H1 (cell line): ENCODE measurements around the gene EPB41L4B. TPM values are rescaled to one million over a fixed set of nuclear protein-coding genes. Genes with fewer than 3 reads are reported as not detected.

Experiments
- CTCF ChIA-PET: fragments of 300-600 bp; sonication (Branson Sonifier 250); formaldehyde crosslinking; loops from one replicate; lab custom pipeline; 2021; ENCODE audit not compliant: partially characterized antibody; lab: Charles Lee
- POLR2A ChIA-PET: fragments of 300-600 bp; sonication (Branson Sonifier 250); formaldehyde crosslinking; loops from one replicate; lab custom pipeline; 2021; ENCODE audit warnings: inconsistent platforms; ENCODE audit not compliant: partially characterized antibody; lab: Charles Lee
- DNase-seq, 2 experiments: peaks; one replicate each; pipeline versions ENCODE4 v3.0.0 to v3.0.0-alpha.2; 2010 to 2022; ENCODE audit warnings: low spot score in 2 of 2, low read depth in 1 of 2, mixed read lengths in 1 of 2
- FAIRE-seq: peaks from 2 replicates; lab custom pipeline; 2011; peaks lifted over from hg19 to GRCh38; lab: Jason Lieb, UNC
- H2AFZ ChIP-seq: 2 replicates; pipeline ENCODE4 v1.8.1; 2012; ENCODE audit warnings: low read length, inconsistent platforms
- H2AK5ac ChIP-seq: 2 replicates; pipeline ENCODE4 v1.6.1; 2013; ENCODE audit warnings: low read depth, low read length
- H2BK120ac ChIP-seq: replicated peaks from 2 replicates; pipeline ENCODE3; 2013; ENCODE audit warnings: low read depth, low read length, inconsistent platforms
- H2BK12ac ChIP-seq: 2 replicates; pipeline ENCODE4 v1.6.1; 2013; ENCODE audit warnings: low read depth, low read length
- H2BK15ac ChIP-seq: 2 replicates; pipeline ENCODE4 v1.6.1; 2013; ENCODE audit warnings: low read length
- H2BK20ac ChIP-seq: 2 replicates; pipeline ENCODE4 v1.6.1; 2013; ENCODE audit warnings: low read length
- H2BK5ac ChIP-seq: 2 replicates; pipeline ENCODE4 v1.6.1; 2013; ENCODE audit warnings: low read depth, low read length
- H3K14ac ChIP-seq: 2 replicates; pipeline ENCODE4 v1.6.1; 2013; ENCODE audit warnings: inconsistent platforms; ENCODE audit not compliant: insufficient read length
- H3K18ac ChIP-seq: 2 replicates; pipeline ENCODE4 v1.6.1; 2013; ENCODE audit warnings: low read length; ENCODE audit errors: extremely low read depth
- H3K23ac ChIP-seq: 2 replicates; pipeline ENCODE4 v1.6.1; 2013; ENCODE audit warnings: inconsistent platforms; ENCODE audit not compliant: insufficient read length
- H3K23me2 ChIP-seq: 2 replicates; pipeline ENCODE4 v1.6.1; 2013; ENCODE audit warnings: low read depth, low read length
- H3K27ac ChIP-seq: 2 replicates; pipeline ENCODE4 v1.6.1; 2011; ENCODE audit warnings: low read depth, low read length, inconsistent platforms
- H3K27me3 ChIP-seq, 4 experiments: replicated peaks in 1 of 4; 1 replicate in 1 of 4; 2 replicates in 3 of 4; pipeline versions ENCODE4 v1.6.1 to v1.8.1; 2011 to 2013; ENCODE audit warnings: low read length in 3 of 4, mild to moderate bottlenecking in 3 of 4, inconsistent platforms in 2 of 4, mixed read lengths in 2 of 4, moderate library complexity in 1 of 4; ENCODE audit not compliant: control insufficient read depth in 3 of 4, insufficient read depth in 3 of 4; ENCODE audit errors: extremely low read depth in 1 of 4
- H3K36me3 ChIP-seq, 4 experiments: 2 replicates each; pipeline versions ENCODE4 v1.6.1 to v1.8.1; 2011 to 2013; ENCODE audit warnings: mild to moderate bottlenecking in 4 of 4, low read length in 3 of 4, moderate library complexity in 2 of 4, control low read depth in 1 of 4, inconsistent platforms in 1 of 4; ENCODE audit not compliant: insufficient read depth in 4 of 4, control insufficient read depth in 2 of 4
- H3K4ac ChIP-seq: replicated peaks from 2 replicates; pipeline ENCODE3; 2013; ENCODE audit warnings: low read length, low read depth, mixed read lengths, inconsistent platforms; ENCODE audit not compliant: insufficient read length
- H3K4me1 ChIP-seq, 4 experiments: replicated peaks in 1 of 4; 1 replicate in 1 of 4; 2 replicates in 3 of 4; pipeline versions ENCODE4 v1.6.1 to v1.8.1; 2011 to 2013; ENCODE audit warnings: low read length in 3 of 4, inconsistent platforms in 2 of 4, mixed read lengths in 1 of 4; ENCODE audit not compliant: insufficient read depth in 4 of 4, control insufficient read depth in 3 of 4
- H3K4me2 ChIP-seq, 2 experiments: 2 replicates each; pipeline versions ENCODE4 v1.6.1 to v1.8.1; 2011 to 2013; ENCODE audit warnings: low read depth in 2 of 2, low read length in 2 of 2, control low read depth in 1 of 2, inconsistent platforms in 1 of 2, mild to moderate bottlenecking in 1 of 2; ENCODE audit not compliant: insufficient read depth in 1 of 2
- H3K4me3 ChIP-seq, 4 experiments: fragments of 200-600, 300-600 bp in 1 of 4; sonication (generic), shearing (Covaris generic), sonication (Bioruptor Twin) in 1 of 4; 2 replicates each; pipeline versions ENCODE4 v1.5.1 to v1.8.1; 2011 to 2016; ENCODE audit warnings: low read length in 4 of 4, low read depth in 3 of 4, control low read depth in 2 of 4, inconsistent platforms in 2 of 4, mild to moderate bottlenecking in 2 of 4, mixed read lengths in 1 of 4, moderate library complexity in 1 of 4; ENCODE audit not compliant: insufficient read depth in 2 of 4; ENCODE audit errors: extremely low read depth in 1 of 4
- H3K56ac ChIP-seq: replicated peaks from 2 replicates; pipeline ENCODE3; 2013; ENCODE audit warnings: low read depth, mild to moderate bottlenecking, mixed read lengths, low read length, inconsistent platforms; ENCODE audit not compliant: insufficient read length
- H3K79me1 ChIP-seq: 2 replicates; pipeline ENCODE4 v1.6.1; 2013; ENCODE audit warnings: low read depth, low read length, control low read depth
- H3K79me2 ChIP-seq, 2 experiments: 2 replicates each; pipeline versions ENCODE4 v1.6.1 to v1.8.1; 2012 to 2013; ENCODE audit warnings: low read length in 2 of 2, mild to moderate bottlenecking in 2 of 2, inconsistent platforms in 1 of 2; ENCODE audit not compliant: insufficient read depth in 2 of 2, control insufficient read depth in 1 of 2
- H3K9ac ChIP-seq, 4 experiments: replicated peaks in 1 of 4; 1 replicate in 1 of 4; 2 replicates in 3 of 4; pipeline versions ENCODE4 v1.6.1 to v1.8.1; 2011 to 2013; ENCODE audit warnings: low read depth in 3 of 4, low read length in 3 of 4, control low read depth in 2 of 4, mild to moderate bottlenecking in 2 of 4, moderate library complexity in 2 of 4, inconsistent platforms in 1 of 4; ENCODE audit errors: extremely low read depth in 1 of 4
- H3K9me3 ChIP-seq, 2 experiments: 2 replicates each; pipeline versions ENCODE4 v1.6.1 to v1.8.1; 2012 to 2013; ENCODE audit warnings: mild to moderate bottlenecking in 2 of 2, moderate library complexity in 2 of 2, control low read depth in 1 of 2, inconsistent platforms in 1 of 2, low read depth in 1 of 2, low read length in 1 of 2, mixed read lengths in 1 of 2; ENCODE audit not compliant: insufficient read depth in 2 of 2
- H4K20me1 ChIP-seq, 2 experiments: replicated peaks in 1 of 2; 2 replicates each; pipeline versions ENCODE3 to v1.8.1; 2011 to 2013; ENCODE audit warnings: inconsistent platforms in 2 of 2, low read length in 2 of 2, mild to moderate bottlenecking in 1 of 2; ENCODE audit not compliant: insufficient read depth in 2 of 2, control insufficient read depth in 1 of 2
- H4K5ac ChIP-seq: 2 replicates; pipeline ENCODE4 v1.6.1; 2013; ENCODE audit warnings: low read length, low read depth, mixed read lengths, inconsistent platforms; ENCODE audit not compliant: insufficient read length
- H4K8ac ChIP-seq: 2 replicates; pipeline ENCODE4 v1.8.0; 2013; ENCODE audit warnings: mild to moderate bottlenecking, moderate library complexity, low read length, inconsistent platforms; ENCODE audit not compliant: insufficient read depth; ENCODE audit errors: extremely low read depth
- H4K91ac ChIP-seq: replicated peaks from 2 replicates; pipeline ENCODE3; 2013; ENCODE audit warnings: low read length, mixed read lengths, inconsistent platforms; ENCODE audit not compliant: insufficient read length
- HDAC6 ChIP-seq: IDR thresholded peaks from one replicate; pipeline ENCODE4 v1.7.1; 2012; ENCODE audit warnings: low read depth, mild to moderate bottlenecking, inconsistent platforms, low read length, moderate library complexity
- POLR2A ChIP-seq, 2 experiments: IDR thresholded peaks; 1 replicate in 1 of 2; 2 replicates in 1 of 2; pipeline ENCODE4 v1.6.1; 2011; ENCODE audit warnings: low read depth in 2 of 2, low read length in 2 of 2, mild to moderate bottlenecking in 2 of 2; ENCODE audit errors: control extremely low read depth in 1 of 2
- RAD21 ChIP-seq, 2 experiments: IDR thresholded peaks in 1 of 2; conservative IDR thresholded peaks in 1 of 2; 2 replicates each; pipeline ENCODE4 v1.6.1; 2011; ENCODE audit warnings: low read depth in 2 of 2, low read length in 2 of 2, improper control_type of control experiment in 1 of 2, inconsistent platforms in 1 of 2, mild to moderate bottlenecking in 1 of 2, moderate library complexity in 1 of 2
- TAF1 ChIP-seq: IDR thresholded peaks from 2 replicates; pipeline ENCODE4 v1.6.1; 2011; ENCODE audit warnings: mild to moderate bottlenecking, low read depth, low read length
- WGBS, 2 experiments: shearing (Covaris generic) in 1 of 2; methylation state at CpG; one replicate each; pipeline versions ENCODE4 v1.1.6 to v1.1.7; 2013 to 2015; ENCODE audit warnings: low lambda C conversion rate in 2 of 2, mixed read lengths in 2 of 2, inconsistent platforms in 1 of 2, low coverage in 1 of 2, missing lambda C conversion rate in 1 of 2; ENCODE audit not compliant: insufficient replicate concordance in 2 of 2, insufficient coverage in 1 of 2, insufficient read length in 1 of 2; ENCODE audit errors: extremely low coverage in 1 of 2, missing lambda C conversion rate in 1 of 2; 5-methylcytosine and 5-hydroxymethylcytosine counted together
- polyA plus RNA-seq, 7 experiments: library from polyadenylated mRNA; depleted of rRNA in 3 of 7; stranded (reverse) in 5 of 7; unstranded in 2 of 7; fragments of >200 nt in 5 of 7; fragments of 200-250 nt in 2 of 7; gene quantifications; 1 replicate in 5 of 7; 2 replicates in 1 of 7; 4 replicates in 1 of 7; pipeline versions ENCODE4 v1.2.1 to v1.2.3, GENCODE V29; 2011 to 2013; ENCODE audit warnings: missing spikeins in 2 of 7, mixed read lengths in 2 of 7
- total RNA-seq: library from RNA; stranded (reverse); fragmentation: NEBNext Ultra II Directional; extraction: Animal tissue kit (Norgen Biotek cat#: 25700); gene quantifications from 2 replicates; pipeline ENCODE4 v1.2.1, GENCODE V29; 2021

The EPB41L4B gene
- total and polyA plus RNA-seq, 2 of the 8 experiments (the other 6 are each of a cell fraction or from before 2014, with no cell fraction given), result 11.9 to 25.0 TPM

- POLR2A ChIA-PET, result interaction anchor here (0.9 kb wide), 1 partner anchor 17 kb away, joined by 3 read pairs; no protein-coding TSS in a partner anchor
- Histone ChIP-seq H3K9me3 (no peaks in the 10 kb centered on the region), H3K4me1 (peaks cover 6 to 9% (median 7%) of the 10 kb centered on the region in 4 experiments; a peak in 5 of 7 replicates), H4K20me1 (no peaks in the 10 kb centered on the region), H2BK120ac (no peak overlapping the region), H3K23me2 (no peaks in the 10 kb centered on the region), H4K5ac (no peak overlapping the region), H3K4ac (no peak overlapping the region), H3K79me2 (no peaks in the 10 kb centered on the region), H3K27me3 (no peaks in the 10 kb centered on the region), H4K91ac (peak overlapping the region; percentile 32), H3K56ac (no peak overlapping the region), H3K18ac (peak overlapping the region; percentile 11; the same call in 1 of the 2 replicates), H2BK15ac (no peak overlapping the region), H3K9ac (no peak overlapping the region), H4K8ac (no peak overlapping the region), H2BK20ac (peak overlapping the region; percentile 15; the same call in 1 of the 2 replicates), H3K4me2 (peak overlapping the region; percentile 17 to 39; a peak in 2 of 4 replicates), H3K23ac (no peak overlapping the region), H2AFZ (peak overlapping the region; percentile 90), H3K36me3 (no peaks in the 10 kb centered on the region), H2AK5ac (no peak overlapping the region), H3K4me3 (no peak overlapping the region), H2BK5ac (no peak overlapping the region), H3K14ac (no peak overlapping the region), H3K27ac (no peak overlapping the region), H2BK12ac (peak overlapping the region; percentile 29; the same call in 1 of the 2 replicates), H3K79me1 (no peaks in the 10 kb centered on the region)
- no peak for TF ChIP-seq TAF1
- no peak for TF ChIP-seq POLR2A (IDR thresholded peaks at IDR 0.05; ENCODE audit: control extremely low read depth in 1 of 2, low read depth in 2 of 2, low read length in 2 of 2)
- no peak for TF ChIP-seq HDAC6
- TF ChIP-seq RAD21 (IDR thresholded peaks at IDR 0.05 in 1 of 2, conservative IDR thresholded peaks at IDR 0.05 in 1 of 2; ENCODE audit: low read depth in 2 of 2, low read length in 2 of 2), result no peak
- FAIRE-seq, result no peak
- no peak for DNase-seq
- 89% methylated on average over 3 of the region's 3 CpGs; no CpG with 5 or more reads in 1 of the 2 experiments for WGBS, 2 experiments
- CTCF ChIA-PET, result interaction anchor here (0.9 to 5.1 kb wide), 33 partner anchors 8 to 257 kb away, joined by 3 to 31 read pairs (median 6); no protein-coding TSS in a partner anchor
Observed at GRCh38 chr9:109344866-109345265, 24.0 kb upstream of the EPB41L4B start.
